ENCODE results near the gene MUC15.
"Not testable (repeated sequence)": the region's sequence is repeated elsewhere in the genome, so short reads cannot be mapped to it uniquely, and the experiment has no call there.

Gene MUC15

DNA sequence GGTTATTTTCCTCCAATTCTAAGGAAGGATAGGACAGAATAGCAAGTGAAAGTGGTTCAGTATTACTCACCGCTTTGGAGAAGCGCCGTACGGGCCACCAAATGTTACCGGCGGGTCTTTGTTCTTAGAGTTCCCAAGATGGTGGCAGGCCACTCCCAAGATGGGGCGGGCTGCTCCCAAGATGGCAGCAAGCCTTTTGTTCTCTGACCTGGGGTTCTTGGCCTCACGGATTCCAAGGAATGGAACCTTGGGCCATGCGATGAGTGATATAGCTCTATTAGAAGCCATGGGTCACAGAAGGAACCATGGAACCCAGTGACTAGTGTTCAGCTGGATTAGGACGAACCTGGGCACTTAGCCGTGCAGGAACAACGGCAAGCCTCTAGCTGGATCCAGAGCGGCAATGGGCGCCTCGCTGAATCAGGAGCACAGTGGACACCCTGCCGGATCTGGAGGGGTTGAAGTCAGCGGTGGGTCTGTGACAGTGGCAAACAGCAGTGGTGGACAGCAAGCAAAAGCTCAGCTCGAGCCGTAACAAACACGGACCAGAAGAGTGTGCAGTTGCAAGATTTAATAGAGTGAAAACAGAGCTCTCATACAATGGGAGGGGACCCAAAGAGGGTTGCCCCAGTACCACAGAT lies 25.1 kb upstream of the MUC15 start:
- not testable (repeated sequence) for H3K9ac ChIP-seq (ENCODE audit: low read depth, low read length); H3K4me3 ChIP-seq (ENCODE audit: low read depth, low read length); H3K36me3 ChIP-seq (ENCODE audit: control insufficient read depth, insufficient read depth, low read length); H3K4me1 ChIP-seq (ENCODE audit: control insufficient read depth, insufficient read depth, low read length); H3K9me3 ChIP-seq (ENCODE audit: control insufficient read depth, insufficient read depth, low read length); H3K27me3 ChIP-seq (ENCODE audit: control insufficient read depth, insufficient read depth, low read length)

DNA sequence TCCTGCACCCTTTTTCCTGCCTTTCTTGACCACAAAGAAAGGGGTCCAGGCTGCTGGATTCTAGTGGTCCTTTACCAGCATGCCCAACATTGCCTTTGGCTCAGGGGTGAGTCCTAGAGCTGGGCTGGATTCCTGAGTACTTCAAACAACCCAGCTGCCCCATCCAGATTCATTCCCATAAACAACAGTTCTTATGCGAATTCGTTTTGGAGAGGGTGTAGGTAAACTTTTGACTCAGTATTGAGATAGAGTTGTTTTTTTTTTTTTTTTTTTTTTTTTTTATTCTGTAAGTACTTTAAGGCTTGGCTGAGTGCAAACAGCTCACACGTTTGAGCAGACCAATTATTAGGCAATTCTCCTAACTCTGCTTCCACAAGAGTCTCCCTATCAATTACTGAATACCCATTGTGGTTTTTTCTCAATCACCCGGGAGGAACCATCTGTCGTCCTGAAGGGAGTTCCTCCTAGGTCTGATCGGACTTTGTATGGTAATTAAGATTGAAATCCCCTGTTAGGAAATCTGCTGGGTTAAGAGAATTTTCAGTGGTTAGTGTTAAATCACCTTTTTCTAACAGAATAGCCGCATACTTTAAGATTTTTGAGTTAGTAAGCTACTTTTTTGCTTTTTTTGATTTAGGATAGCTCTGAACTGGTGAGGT lies 23.3 kb upstream of the MUC15 start:
- H3K9ac ChIP-seq (ENCODE audit: low read depth, low read length); H3K4me3 ChIP-seq (ENCODE audit: low read depth, low read length); H3K9me3 ChIP-seq (ENCODE audit: control insufficient read depth, insufficient read depth, low read length); H3K36me3 ChIP-seq (ENCODE audit: control insufficient read depth, insufficient read depth, low read length); H3K27me3 ChIP-seq (ENCODE audit: control insufficient read depth, insufficient read depth, low read length); H3K4me1 ChIP-seq (ENCODE audit: control insufficient read depth, insufficient read depth, low read length): not testable (repeated sequence)

DNA sequence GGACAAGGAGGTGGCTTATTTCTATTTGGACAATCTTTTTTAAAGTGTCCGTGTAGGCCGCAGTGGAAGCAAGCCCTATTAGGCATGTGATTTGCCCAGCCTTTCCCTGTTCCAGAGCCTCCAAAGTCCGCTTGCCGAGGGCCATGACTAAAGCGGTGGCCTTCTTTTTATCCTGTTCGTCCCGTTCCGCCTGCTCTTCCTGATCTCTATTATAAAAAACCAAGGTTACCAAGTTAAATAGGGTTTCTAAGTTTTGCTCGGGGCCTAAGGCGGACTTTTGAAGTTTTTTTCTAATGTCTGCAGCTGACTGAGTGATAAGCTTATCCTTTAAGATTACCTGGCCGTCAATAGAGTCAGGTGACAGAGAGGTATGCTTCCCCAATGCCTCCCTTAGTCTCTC lies 21.6 kb upstream of the MUC15 start:
- H3K9me3 ChIP-seq (ENCODE audit: control insufficient read depth, insufficient read depth, low read length) = no peaks in the 10 kb centered on the region
- no peaks in the 10 kb centered on the region for H3K4me1 ChIP-seq (ENCODE audit: control insufficient read depth, insufficient read depth, low read length)
- no peaks in the 10 kb centered on the region for H3K36me3 ChIP-seq (ENCODE audit: control insufficient read depth, insufficient read depth, low read length)
- no peaks in the 10 kb centered on the region for H3K27me3 ChIP-seq (ENCODE audit: control insufficient read depth, insufficient read depth, low read length)
- H3K9ac ChIP-seq (ENCODE audit: low read depth, low read length) = no peak overlapping the region
- no peak overlapping the region for H3K4me3 ChIP-seq (ENCODE audit: low read depth, low read length)

DNA sequence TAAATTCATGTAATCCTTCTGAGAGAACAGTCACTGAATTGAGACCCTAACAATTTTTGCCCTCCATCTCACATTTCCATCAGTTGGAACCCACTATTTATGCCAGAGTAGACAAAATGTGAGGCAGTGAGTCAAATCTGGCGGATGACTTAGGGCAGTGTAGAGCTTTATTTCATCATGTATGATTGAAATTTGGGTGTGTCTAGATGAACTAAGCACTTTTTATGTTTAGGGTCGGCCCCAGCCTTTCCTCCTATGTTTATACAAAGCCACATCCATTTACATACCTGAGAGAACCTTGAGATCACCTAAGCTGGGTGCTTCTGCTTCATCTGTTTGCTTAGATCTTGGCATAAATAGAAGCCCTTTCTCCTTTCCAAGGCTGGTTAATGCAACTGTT lies 15.0 kb upstream of the MUC15 start:
- Histone ChIP-seq H3K9ac (ENCODE audit: low read depth, low read length) (no peak overlapping the region), H3K27me3 (ENCODE audit: control insufficient read depth, insufficient read depth, low read length) (no peaks in the 10 kb centered on the region), H3K9me3 (ENCODE audit: control insufficient read depth, insufficient read depth, low read length) (no peaks in the 10 kb centered on the region), H3K4me1 (ENCODE audit: control insufficient read depth, insufficient read depth, low read length) (no peaks in the 10 kb centered on the region), H3K4me3 (ENCODE audit: low read depth, low read length) (no peak overlapping the region), H3K36me3 (ENCODE audit: control insufficient read depth, insufficient read depth, low read length) (no peaks in the 10 kb centered on the region)

DNA sequence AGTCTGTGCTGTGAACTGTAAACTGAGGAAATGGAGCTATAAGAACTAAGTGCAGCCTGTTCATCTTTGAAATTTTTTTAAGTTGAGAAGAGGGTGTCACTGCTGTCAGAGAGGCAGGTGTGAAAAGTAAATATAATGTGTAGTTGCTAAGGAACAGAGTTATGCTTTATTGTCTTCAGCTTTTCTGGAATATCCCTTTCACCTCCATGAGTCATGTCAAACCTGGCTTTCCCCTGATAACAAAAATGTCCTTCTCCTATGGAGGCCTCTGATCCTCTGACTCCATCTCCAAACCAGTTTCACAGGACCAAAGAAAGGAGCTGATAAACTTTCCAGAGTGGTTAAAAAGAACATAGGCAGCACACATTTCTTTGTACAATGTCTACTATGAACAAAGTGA lies 12.8 kb upstream of the MUC15 start:
- Histone ChIP-seq H3K9me3 (ENCODE audit: control insufficient read depth, insufficient read depth, low read length) (no peaks in the 10 kb centered on the region), H3K27me3 (ENCODE audit: control insufficient read depth, insufficient read depth, low read length) (no peaks in the 10 kb centered on the region), H3K4me1 (ENCODE audit: control insufficient read depth, insufficient read depth, low read length) (no peaks in the 10 kb centered on the region), H3K36me3 (ENCODE audit: control insufficient read depth, insufficient read depth, low read length) (no peaks in the 10 kb centered on the region), H3K4me3 (ENCODE audit: low read depth, low read length) (no peak overlapping the region), H3K9ac (ENCODE audit: low read depth, low read length) (no peak overlapping the region)

DNA sequence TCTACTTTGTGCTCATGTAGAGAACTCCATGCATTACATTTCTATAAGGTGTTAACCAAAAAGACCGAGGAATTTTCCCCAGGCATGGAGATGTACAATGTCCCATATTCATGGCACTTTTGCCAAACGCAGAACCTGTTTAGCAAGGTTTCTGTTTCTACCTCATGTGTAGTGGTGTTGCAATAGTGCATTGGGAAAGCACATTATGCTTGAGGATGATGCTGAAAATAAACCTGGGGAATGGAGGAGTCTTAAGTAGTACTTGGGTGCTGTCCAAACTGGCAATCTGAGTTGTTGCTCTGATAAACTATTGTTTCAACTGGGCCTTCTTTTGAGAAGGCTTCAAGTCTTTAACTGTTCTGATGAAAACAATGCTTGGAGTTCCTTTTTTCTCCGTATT lies 11.5 kb upstream of the MUC15 start:
- Histone ChIP-seq H3K27me3 (ENCODE audit: control insufficient read depth, insufficient read depth, low read length) (no peaks in the 10 kb centered on the region), H3K4me1 (ENCODE audit: control insufficient read depth, insufficient read depth, low read length) (no peaks in the 10 kb centered on the region), H3K4me3 (ENCODE audit: low read depth, low read length) (no peak overlapping the region), H3K9ac (ENCODE audit: low read depth, low read length) (no peak overlapping the region), H3K9me3 (ENCODE audit: control insufficient read depth, insufficient read depth, low read length) (no peaks in the 10 kb centered on the region), H3K36me3 (ENCODE audit: control insufficient read depth, insufficient read depth, low read length) (no peaks in the 10 kb centered on the region)

DNA sequence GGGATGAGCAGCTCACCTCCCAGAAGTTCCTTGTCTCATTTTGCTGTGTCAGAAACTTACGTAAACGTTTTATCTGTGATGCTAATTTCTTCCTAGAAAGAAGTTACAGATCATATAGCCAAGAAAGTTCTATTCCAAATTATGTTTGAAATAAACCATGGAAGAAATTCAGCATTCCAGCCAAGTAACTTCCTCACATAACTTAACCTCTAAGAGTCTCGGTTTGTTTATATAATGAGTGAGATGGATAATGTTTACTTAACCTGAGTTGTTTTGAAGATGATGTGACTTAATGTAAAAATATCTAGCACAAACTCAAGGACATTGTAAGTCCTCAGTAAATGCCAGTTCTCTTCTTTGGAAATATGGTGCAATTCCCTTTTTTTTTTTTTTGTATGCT lies 8.9 kb upstream of the MUC15 start:
- Histone ChIP-seq H3K9ac (ENCODE audit: low read depth, low read length) (no peak overlapping the region), H3K4me1 (ENCODE audit: control insufficient read depth, insufficient read depth, low read length) (no peaks in the 10 kb centered on the region), H3K36me3 (ENCODE audit: control insufficient read depth, insufficient read depth, low read length) (no peaks in the 10 kb centered on the region), H3K4me3 (ENCODE audit: low read depth, low read length) (no peak overlapping the region), H3K27me3 (ENCODE audit: control insufficient read depth, insufficient read depth, low read length) (no peaks in the 10 kb centered on the region), H3K9me3 (ENCODE audit: control insufficient read depth, insufficient read depth, low read length) (no peaks in the 10 kb centered on the region)

DNA sequence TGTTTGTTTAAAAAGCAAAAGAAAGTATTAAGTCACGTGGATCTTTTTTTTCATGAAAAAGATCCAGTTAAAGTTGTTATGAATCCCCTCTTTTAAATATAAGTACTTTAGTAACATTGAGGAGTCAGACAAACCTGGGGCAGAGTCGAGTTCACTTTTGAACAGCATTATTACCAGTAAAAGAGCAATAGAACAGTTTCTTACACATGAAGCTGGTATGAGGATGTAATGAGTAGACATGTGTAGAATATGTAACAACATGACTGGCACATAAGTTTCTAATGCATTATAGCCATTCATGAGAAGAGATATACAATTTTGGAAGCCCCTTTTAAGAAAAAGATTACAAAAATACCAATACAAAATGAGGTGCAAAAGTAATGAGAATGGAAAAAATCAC lies 7.6 kb upstream of the MUC15 start:
- Histone ChIP-seq H3K27me3 (ENCODE audit: control insufficient read depth, insufficient read depth, low read length) (no peaks in the 10 kb centered on the region), H3K9ac (ENCODE audit: low read depth, low read length) (no peak overlapping the region)

DNA sequence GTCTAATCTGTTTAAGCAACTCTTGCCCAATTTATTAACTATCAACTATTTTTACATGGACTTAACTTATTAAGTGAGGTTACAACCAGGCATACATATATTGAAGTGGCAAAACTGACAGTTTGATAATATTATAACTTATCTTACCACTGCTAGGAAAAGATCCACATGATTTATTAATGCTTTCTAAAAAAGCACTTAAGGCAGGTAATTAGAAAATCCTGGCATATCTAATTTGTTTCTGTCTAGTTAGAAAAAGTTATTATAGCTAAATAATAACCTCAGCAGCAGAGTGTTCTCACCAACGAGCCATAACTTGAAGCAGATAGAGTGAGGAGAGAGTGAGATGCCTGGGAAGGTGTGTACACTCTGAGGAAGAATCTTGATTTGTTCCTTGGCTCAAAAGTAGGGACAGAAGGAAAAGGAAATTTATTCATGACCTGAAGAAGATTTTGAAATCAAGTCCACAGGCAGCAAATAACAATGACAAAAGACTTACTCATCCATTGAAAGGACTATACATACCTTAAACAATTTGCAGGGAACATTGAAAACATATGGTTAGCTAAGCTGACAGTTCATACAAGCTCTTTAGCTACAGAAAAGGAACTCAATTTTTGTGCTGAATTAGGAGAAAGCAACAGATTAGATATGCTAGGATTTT lies 7.1 kb upstream of the MUC15 start:
- Histone ChIP-seq H3K4me1 (ENCODE audit: control insufficient read depth, insufficient read depth, low read length) (no peaks in the 10 kb centered on the region), H3K9me3 (ENCODE audit: control insufficient read depth, insufficient read depth, low read length) (no peaks in the 10 kb centered on the region), H3K36me3 (ENCODE audit: control insufficient read depth, insufficient read depth, low read length) (no peaks in the 10 kb centered on the region), H3K4me3 (ENCODE audit: low read depth, low read length) (no peak overlapping the region), H3K27me3 (ENCODE audit: control insufficient read depth, insufficient read depth, low read length) (no peaks in the 10 kb centered on the region), H3K9ac (ENCODE audit: low read depth, low read length) (no peak overlapping the region)

More for the DNA sequence above, 7.6 kb upstream of the MUC15 start:
- Histone ChIP-seq H3K9me3 (ENCODE audit: control insufficient read depth, insufficient read depth, low read length) (no peaks in the 10 kb centered on the region), H3K4me1 (ENCODE audit: control insufficient read depth, insufficient read depth, low read length) (no peaks in the 10 kb centered on the region), H3K36me3 (ENCODE audit: control insufficient read depth, insufficient read depth, low read length) (no peaks in the 10 kb centered on the region), H3K4me3 (ENCODE audit: low read depth, low read length) (no peak overlapping the region)

DNA sequence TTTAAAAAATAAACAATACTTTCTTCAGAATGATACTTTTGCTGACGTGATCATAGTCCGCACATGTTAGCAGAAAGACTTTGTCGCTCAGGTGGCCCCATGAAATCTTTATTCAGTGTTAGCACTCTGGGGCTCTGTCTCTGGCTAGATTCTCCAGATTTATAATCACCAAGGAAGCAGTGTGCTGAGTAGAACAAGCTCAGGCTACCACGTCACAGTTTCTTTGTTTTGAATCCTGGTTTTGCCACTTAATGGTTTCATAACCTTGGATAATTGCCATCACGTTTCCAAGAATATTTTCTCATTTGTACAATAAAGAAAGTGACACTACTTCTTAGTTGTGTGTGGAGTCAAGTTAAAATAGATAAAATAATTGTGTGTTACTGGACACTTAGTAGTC lies 3.9 kb upstream of the MUC15 start:
- Histone ChIP-seq H3K36me3 (ENCODE audit: control insufficient read depth, insufficient read depth, low read length) (no peaks in the 10 kb centered on the region), H3K27me3 (ENCODE audit: control insufficient read depth, insufficient read depth, low read length) (no peaks in the 10 kb centered on the region), H3K9me3 (ENCODE audit: control insufficient read depth, insufficient read depth, low read length) (no peaks in the 10 kb centered on the region), H3K9ac (ENCODE audit: low read depth, low read length) (no peak overlapping the region), H3K4me3 (ENCODE audit: low read depth, low read length) (no peak overlapping the region), H3K4me1 (ENCODE audit: control insufficient read depth, insufficient read depth, low read length) (no peaks in the 10 kb centered on the region)

DNA sequence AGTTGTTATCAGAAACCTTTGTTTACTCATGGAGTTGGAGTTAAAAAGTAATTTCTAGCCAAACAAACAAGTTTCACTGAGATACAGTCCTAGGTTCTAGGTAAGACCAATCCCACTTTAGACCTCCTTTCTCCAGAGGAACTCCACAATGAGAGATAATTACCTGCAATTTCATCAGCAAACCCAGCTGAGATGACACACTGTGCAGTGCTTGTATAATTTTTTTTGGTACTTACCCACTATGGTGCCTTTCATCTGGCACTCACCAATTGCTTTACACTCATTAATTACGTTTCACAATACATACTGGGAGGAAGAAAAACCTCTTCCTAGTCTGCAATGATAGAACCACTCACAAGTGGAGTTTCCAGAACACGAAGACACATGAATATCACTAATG lies 1.8 kb upstream of the MUC15 start:
- Histone ChIP-seq H3K36me3 (ENCODE audit: control insufficient read depth, insufficient read depth, low read length) (no peaks in the 10 kb centered on the region), H3K27me3 (ENCODE audit: control insufficient read depth, insufficient read depth, low read length) (no peaks in the 10 kb centered on the region), H3K4me1 (ENCODE audit: control insufficient read depth, insufficient read depth, low read length) (no peaks in the 10 kb centered on the region), H3K9ac (ENCODE audit: low read depth, low read length) (no peak overlapping the region), H3K9me3 (ENCODE audit: control insufficient read depth, insufficient read depth, low read length) (no peaks in the 10 kb centered on the region), H3K4me3 (ENCODE audit: low read depth, low read length) (no peak overlapping the region)

DNA sequence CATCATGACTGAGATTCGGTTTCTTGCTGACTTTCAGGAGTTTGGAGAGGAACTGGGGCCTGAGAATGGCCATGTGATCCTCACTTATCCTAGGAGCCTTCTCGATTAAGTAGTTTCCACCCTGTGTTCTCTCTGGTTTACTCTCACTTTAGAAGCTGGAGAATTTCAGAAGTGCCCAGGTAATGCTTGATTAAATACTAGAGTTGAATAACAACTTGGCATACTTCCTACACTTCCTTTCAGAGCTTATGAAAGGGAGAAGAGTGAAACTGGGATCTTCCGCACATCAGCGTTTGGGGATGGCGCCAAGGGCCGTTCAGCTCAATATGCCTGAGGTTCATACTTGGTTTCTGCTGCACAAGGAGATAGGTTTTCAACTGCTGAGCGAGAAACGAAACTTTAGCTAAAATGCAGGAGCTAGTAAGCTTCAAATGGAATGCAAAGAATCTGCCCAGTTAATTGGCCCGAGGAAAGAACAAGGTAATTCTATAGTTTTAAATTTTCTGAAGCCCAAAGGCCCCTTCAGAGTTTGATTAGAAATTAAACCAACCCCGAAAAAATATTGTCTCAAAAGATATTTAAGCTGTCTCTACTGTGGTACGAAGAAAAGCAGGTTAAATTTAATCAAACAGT lies 823 bp upstream of the MUC15 start:
- Histone ChIP-seq H3K36me3 (ENCODE audit: control insufficient read depth, insufficient read depth, low read length) (no peaks in the 10 kb centered on the region), H3K9ac (ENCODE audit: low read depth, low read length) (no peak overlapping the region)

More for the DNA sequence above, 823 bp upstream of the MUC15 start:
- H3K27me3 ChIP-seq (ENCODE audit: control insufficient read depth, insufficient read depth, low read length) = no peaks in the 10 kb centered on the region
- H3K4me1 ChIP-seq (ENCODE audit: control insufficient read depth, insufficient read depth, low read length) = no peaks in the 10 kb centered on the region
- no peak overlapping the region for H3K4me3 ChIP-seq (ENCODE audit: low read depth, low read length)
- no peaks in the 10 kb centered on the region for H3K9me3 ChIP-seq (ENCODE audit: control insufficient read depth, insufficient read depth, low read length)
